Measurements from ENCODE around the gene SCNN1A.

DNA sequence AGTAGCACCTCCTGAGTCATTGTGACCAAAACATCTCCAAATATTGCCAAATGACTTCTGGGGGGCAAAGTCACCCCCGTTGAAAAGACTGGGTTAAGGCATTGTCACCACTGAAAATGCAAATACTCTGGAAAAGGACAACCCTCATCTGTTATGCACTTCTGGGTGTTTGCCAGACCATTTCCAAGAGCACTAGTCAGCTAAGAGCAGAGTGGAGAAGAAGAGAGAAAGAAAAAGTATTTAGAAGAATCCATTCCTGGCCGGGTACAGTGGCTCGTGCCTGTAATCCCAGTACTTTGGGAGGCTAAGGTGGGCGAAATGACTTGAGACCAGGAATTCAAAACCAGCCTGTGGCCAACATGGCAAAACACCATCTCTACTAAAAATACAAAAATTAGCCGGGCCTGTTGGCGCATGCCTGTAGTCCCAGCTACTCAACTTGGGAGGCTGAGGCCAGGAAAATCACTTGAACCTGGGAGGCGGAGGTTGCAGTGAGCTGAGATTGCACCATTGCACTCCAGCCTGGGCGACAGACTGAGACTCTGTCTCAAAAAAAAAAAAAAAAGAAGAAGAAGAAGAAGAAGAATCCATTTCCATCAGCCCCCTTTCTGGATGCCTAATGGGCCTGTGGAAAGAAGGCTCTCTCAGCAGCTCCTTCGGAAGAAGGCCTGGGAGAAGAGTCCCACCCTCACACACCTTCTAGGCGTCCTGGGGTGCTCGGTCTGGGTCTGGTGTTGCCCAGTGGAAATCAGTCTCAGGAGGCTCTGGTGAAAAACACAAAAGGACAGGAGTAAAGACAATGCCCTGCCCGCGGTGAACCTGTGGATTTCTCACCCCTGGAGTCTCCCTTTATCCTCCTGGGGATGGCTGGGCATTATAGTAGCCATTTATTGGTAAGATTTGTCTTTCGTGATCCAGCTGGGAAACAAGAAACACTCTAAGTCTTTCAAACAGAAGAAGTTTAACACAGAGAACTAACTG, 5.1 kb upstream of the SCNN1A start:
- TF ChIP-seq, protein P1, sequence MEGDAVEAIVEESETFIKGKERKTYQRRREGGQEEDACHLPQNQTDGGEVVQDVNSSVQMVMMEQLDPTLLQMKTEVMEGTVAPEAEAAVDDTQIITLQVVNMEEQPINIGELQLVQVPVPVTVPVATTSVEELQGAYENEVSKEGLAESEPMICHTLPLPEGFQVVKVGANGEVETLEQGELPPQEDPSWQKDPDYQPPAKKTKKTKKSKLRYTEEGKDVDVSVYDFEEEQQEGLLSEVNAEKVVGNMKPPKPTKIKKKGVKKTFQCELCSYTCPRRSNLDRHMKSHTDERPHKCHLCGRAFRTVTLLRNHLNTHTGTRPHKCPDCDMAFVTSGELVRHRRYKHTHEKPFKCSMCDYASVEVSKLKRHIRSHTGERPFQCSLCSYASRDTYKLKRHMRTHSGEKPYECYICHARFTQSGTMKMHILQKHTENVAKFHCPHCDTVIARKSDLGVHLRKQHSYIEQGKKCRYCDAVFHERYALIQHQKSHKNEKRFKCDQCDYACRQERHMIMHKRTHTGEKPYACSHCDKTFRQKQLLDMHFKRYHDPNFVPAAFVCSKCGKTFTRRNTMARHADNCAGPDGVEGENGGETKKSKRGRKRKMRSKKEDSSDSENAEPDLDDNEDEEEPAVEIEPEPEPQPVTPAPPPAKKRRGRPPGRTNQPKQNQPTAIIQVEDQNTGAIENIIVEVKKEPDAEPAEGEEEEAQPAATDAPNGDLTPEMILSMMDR (IDR thresholded peaks at IDR 0.05): no peak
- TF ChIP-seq POLR2A (IDR thresholded peaks at IDR 0.05): no peak
